Mesothelial cell of epicardium (in vitro differentiated cells): ENCODE measurements around the gene ERVH48-1. TPM values are rescaled to one million over a fixed set of nuclear protein-coding genes. Genes with fewer than 3 reads are reported as not detected.
"Not testable (repeated sequence)": the region's sequence is repeated elsewhere in the genome, so short reads cannot be mapped to it uniquely, and the experiment has no call there.

Source experiments
- DNase-seq, 2 experiments: peaks; one replicate each; pipeline ENCODE4 v3.0.0; 2021; ENCODE audit warnings: low spot score in 2 of 2; ENCODE audit not compliant: unreplicated experiment in 2 of 2
- H3K27ac Mint-ChIP-seq: 2 replicates; pipeline ENCODE4 v1.8.0; 2021; ENCODE audit warnings: mixed read lengths
- H3K27me3 Mint-ChIP-seq: 2 replicates; pipeline ENCODE4 v1.8.0; 2021; ENCODE audit warnings: low read depth, mixed read lengths
- H3K36me3 Mint-ChIP-seq: 2 replicates; pipeline ENCODE4 v1.8.0; 2021; ENCODE audit warnings: mixed read lengths
- H3K4me1 Mint-ChIP-seq: 2 replicates; pipeline ENCODE4 v1.8.0; 2021; ENCODE audit warnings: mixed read lengths
- H3K4me3 Mint-ChIP-seq: 2 replicates; pipeline ENCODE4 v1.8.0; 2021; ENCODE audit warnings: mild to moderate bottlenecking, moderate library complexity, mixed read lengths
- H3K9me3 Mint-ChIP-seq: 2 replicates; pipeline ENCODE4 v1.8.0; 2021; ENCODE audit warnings: mixed read lengths
- CTCF ChIP-seq: fragments of 200-600 bp; sonication (generic); IDR thresholded peaks from one replicate; pipeline ENCODE4 v1.5.0; 2021; ENCODE audit warnings: antibody characterized with exemption; ENCODE audit not compliant: unreplicated experiment
- total RNA-seq: library from RNA; stranded (reverse); gene quantifications from 3 replicates; pipeline ENCODE4 v1.2.1, GENCODE V29; 2021

ERVH48-1 gene
- total RNA-seq, 1 donor from 2014 or later: 4.5 TPM

- no peak for TF ChIP-seq CTCF
- Mint-ChIP-seq H3K27ac (peak overlapping the region; percentile 89), H3K9me3 (no peaks in the 10 kb centered on the region), H3K4me3 (no peak overlapping the region), H3K36me3 (peaks cover 2% of the 10 kb centered on the region), H3K27me3 (no peaks in the 10 kb centered on the region), H3K4me1 (peaks cover 52% of the 10 kb centered on the region)
- DNase-seq: no peak
These were observed 6.3 kb upstream of the ERVH48-1 start for GRCh38 chr21:42931560-42932235.

- peaks cover 40% of the 10 kb centered on the region for H3K4me1 Mint-ChIP-seq
These were observed 4.5 kb upstream of the ERVH48-1 start for GRCh38 chr21:42929969-42930368.

GRCh38 chr21:42927474-42928200 is 2.2 kb upstream of the ERVH48-1 start:
- not testable (repeated sequence) for DNase-seq, H3K9me3 Mint-ChIP-seq, H3K4me3 Mint-ChIP-seq, H3K36me3 Mint-ChIP-seq, H3K27me3 Mint-ChIP-seq
- Mint-ChIP-seq H3K4me1 (peaks cover 32% of the 10 kb centered on the region), H3K27ac (peak overlapping the region; percentile 16)

More at GRCh38 chr21:42929969-42930368, 4.5 kb upstream of the ERVH48-1 start:
- DNase-seq: no peak
- H3K36me3 Mint-ChIP-seq: peaks cover 2% of the 10 kb centered on the region
- H3K9me3 Mint-ChIP-seq: no peaks in the 10 kb centered on the region
- H3K27ac Mint-ChIP-seq: no peak overlapping the region
- H3K27me3 Mint-ChIP-seq: no peaks in the 10 kb centered on the region
- no peak overlapping the region for H3K4me3 Mint-ChIP-seq
- no peak for TF ChIP-seq CTCF

- Mint-ChIP-seq H3K36me3 (peaks cover 2% of the 10 kb centered on the region), H3K27ac (peak overlapping the region; percentile 83), H3K4me3 (peak overlapping the region; percentile 39), H3K9me3 (no peaks in the 10 kb centered on the region), H3K27me3 (no peaks in the 10 kb centered on the region), H3K4me1 (peaks cover 17% of the 10 kb centered on the region)
- no peak for TF ChIP-seq CTCF
- no peak for DNase-seq
These were observed 1.0 kb downstream of the ERVH48-1 start for GRCh38 chr21:42924433-42924751.

- H3K9me3 Mint-ChIP-seq: no peaks in the 10 kb centered on the region
- peak; percentile 61 to 79 for DNase-seq
- TF ChIP-seq CTCF: peak; percentile 74
- peak overlapping the region; percentile 39 for H3K4me3 Mint-ChIP-seq
- no peaks in the 10 kb centered on the region for H3K27me3 Mint-ChIP-seq
- peaks cover 2% of the 10 kb centered on the region for H3K36me3 Mint-ChIP-seq
- H3K4me1 Mint-ChIP-seq: peaks cover 17% of the 10 kb centered on the region
- H3K27ac Mint-ChIP-seq: peak overlapping the region; percentile 83
These were observed 1.6 kb downstream of the ERVH48-1 start for GRCh38 chr21:42923553-42924432.
